Keratinocyte (primary cell): Measurements from ENCODE around the gene CCDC87.

Source experiments
- EZH2 ChIP-seq: IDR thresholded peaks from one replicate; pipeline ENCODE4 v1.6.1; 2012; ENCODE audit warnings: inconsistent platforms, mild to moderate bottlenecking, low read length, moderate library complexity
- TF ChIP-seq, protein P1 (sequence below), 3 experiments: IDR thresholded peaks in 1 of 3; conservative IDR thresholded peaks in 1 of 3; optimal IDR thresholded peaks in 1 of 3; 2 replicates in 2 of 3; 3 replicates in 1 of 3; pipeline versions ENCODE3 to v1.5.1; 2011; ENCODE audit warnings: low read length in 3 of 3, mild to moderate bottlenecking in 3 of 3, moderate library complexity in 2 of 3, control low read depth in 1 of 3, inconsistent platforms in 1 of 3; ENCODE audit not compliant: insufficient read depth in 2 of 3; ENCODE audit errors: extremely low read depth in 1 of 3

DNA sequence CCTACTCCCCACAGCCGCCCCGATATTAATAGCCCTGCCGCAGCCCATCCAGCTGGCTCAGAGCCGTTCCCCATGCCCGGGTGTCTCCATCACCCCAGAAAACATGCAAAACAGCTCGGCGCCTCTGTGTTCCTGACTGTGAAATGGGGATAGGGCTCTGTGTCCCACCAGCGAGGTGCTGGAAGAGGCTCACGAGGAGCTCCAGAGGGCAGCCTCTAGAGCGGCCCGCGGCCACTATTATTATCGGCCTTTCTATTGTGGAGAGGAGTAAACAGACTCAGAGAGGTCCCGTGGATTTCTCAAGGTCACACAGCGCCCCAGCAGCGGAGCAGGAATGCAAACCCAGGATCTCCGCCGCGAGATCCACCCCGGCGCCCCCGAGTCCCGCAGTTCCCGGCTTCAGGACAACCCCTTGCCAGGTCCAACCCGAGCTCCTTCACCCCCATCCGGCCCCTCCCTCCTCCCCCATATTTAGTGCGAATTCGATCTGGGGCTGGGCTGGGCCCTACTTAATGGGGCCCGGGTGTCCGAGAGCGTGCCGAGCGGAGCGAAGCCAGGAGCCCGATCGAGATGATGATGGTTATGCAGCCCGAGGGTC, 46.4 kb downstream of the CCDC87 start, which contains the start of gene ACTN3:
- TF ChIP-seq, protein P1, sequence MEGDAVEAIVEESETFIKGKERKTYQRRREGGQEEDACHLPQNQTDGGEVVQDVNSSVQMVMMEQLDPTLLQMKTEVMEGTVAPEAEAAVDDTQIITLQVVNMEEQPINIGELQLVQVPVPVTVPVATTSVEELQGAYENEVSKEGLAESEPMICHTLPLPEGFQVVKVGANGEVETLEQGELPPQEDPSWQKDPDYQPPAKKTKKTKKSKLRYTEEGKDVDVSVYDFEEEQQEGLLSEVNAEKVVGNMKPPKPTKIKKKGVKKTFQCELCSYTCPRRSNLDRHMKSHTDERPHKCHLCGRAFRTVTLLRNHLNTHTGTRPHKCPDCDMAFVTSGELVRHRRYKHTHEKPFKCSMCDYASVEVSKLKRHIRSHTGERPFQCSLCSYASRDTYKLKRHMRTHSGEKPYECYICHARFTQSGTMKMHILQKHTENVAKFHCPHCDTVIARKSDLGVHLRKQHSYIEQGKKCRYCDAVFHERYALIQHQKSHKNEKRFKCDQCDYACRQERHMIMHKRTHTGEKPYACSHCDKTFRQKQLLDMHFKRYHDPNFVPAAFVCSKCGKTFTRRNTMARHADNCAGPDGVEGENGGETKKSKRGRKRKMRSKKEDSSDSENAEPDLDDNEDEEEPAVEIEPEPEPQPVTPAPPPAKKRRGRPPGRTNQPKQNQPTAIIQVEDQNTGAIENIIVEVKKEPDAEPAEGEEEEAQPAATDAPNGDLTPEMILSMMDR (optimal IDR thresholded peaks at IDR 0.05 in 1 of 3, IDR thresholded peaks at IDR 0.05 in 1 of 3, conservative IDR thresholded peaks at IDR 0.05 in 1 of 3; ENCODE audit: extremely low read depth in 1 of 3, insufficient read depth in 2 of 3, low read length in 3 of 3), result no peak
- no peak for TF ChIP-seq EZH2
